Astrocyte of the cerebellum (primary cell): ENCODE data around the gene FERMT1.
A peak's percentile ranks its signal among the peaks of the same experiment; 100 is the strongest.

Source experiments
- DNase-seq: peaks from one replicate; pipeline ENCODE4 v3.0.0-alpha.2; 2011; ENCODE audit warnings: low read depth
- H3K4me3 ChIP-seq: 2 replicates; pipeline ENCODE4 v1.5.1; 2011; ENCODE audit warnings: mild to moderate bottlenecking, low read depth, low read length, moderate library complexity
- CTCF ChIP-seq: IDR thresholded peaks from 2 replicates; pipeline ENCODE4 v1.5.1; 2012; ENCODE audit warnings: low read length, low read depth, moderate library complexity, mild to moderate bottlenecking; ENCODE audit errors: missing control alignments
- in situ Hi-C: cut with HindIII; loops from 2 replicates; pipeline ENCODE4 v1.10.0; 2017; ENCODE audit warnings: low sequenced_read_pairs

Gene FERMT1

GRCh38 chr20:6075428-6076219 is 47.2 kb downstream of the FERMT1 start:
- H3K4me3 ChIP-seq, result no peak overlapping the region
- in situ Hi-C loops, result no loop called here
- no peak for TF ChIP-seq CTCF
- DNase-seq, result peak; percentile 61

GRCh38 chr20:6074784-6075183 is 48.0 kb downstream of the FERMT1 start:
- DNase-seq, result no peak
- no peak overlapping the region for H3K4me3 ChIP-seq
- no peak for TF ChIP-seq CTCF
- in situ Hi-C loops, result no loop called here

- TF ChIP-seq CTCF, result peak; percentile 52
- in situ Hi-C loops, result no loop called here
- no peak overlapping the region for H3K4me3 ChIP-seq
- no peak for DNase-seq
Observed at GRCh38 chr20:6074145-6074561, 48.7 kb downstream of the FERMT1 start.

GRCh38 chr20:6070829-6071695 is 51.8 kb downstream of the FERMT1 start:
- in situ Hi-C loops, result no loop called here
- no peak for DNase-seq
- H3K4me3 ChIP-seq, result no peak overlapping the region
- TF ChIP-seq CTCF, result no peak

- TF ChIP-seq CTCF, result no peak
- no peak overlapping the region for H3K4me3 ChIP-seq
- in situ Hi-C loops, result no loop called here
- no peak for DNase-seq
Observed at GRCh38 chr20:6069669-6070068, 53.2 kb downstream of the FERMT1 start.

- H3K4me3 ChIP-seq, result no peak overlapping the region
- no peak for DNase-seq
- in situ Hi-C loops, result no loop called here
- no peak for TF ChIP-seq CTCF
Observed at GRCh38 chr20:6067763-6068318, 55.0 kb downstream of the FERMT1 start.
